Mesendoderm (in vitro differentiated cells): ENCODE measurements around the gene ZNF726.
"Not testable (repeated sequence)": the region's sequence is repeated elsewhere in the genome, so short reads cannot be mapped to it uniquely, and the experiment has no call there.

Experiments used
- DNase-seq: peaks from one replicate; pipeline ENCODE4 v3.0.0; 2013
- H2AK5ac ChIP-seq: 2 replicates; pipeline ENCODE4 v1.6.1; 2013; ENCODE audit warnings: low read length, inconsistent platforms
- H2BK120ac ChIP-seq: 2 replicates; pipeline ENCODE4 v1.6.1; 2013; ENCODE audit warnings: low read depth, mild to moderate bottlenecking, low read length, moderate library complexity, mixed read lengths
- H2BK15ac ChIP-seq: replicated peaks from 2 replicates; pipeline ENCODE4 v1.6.1; 2013; ENCODE audit warnings: low read depth, mild to moderate bottlenecking, moderate library complexity
- H2BK5ac ChIP-seq: 2 replicates; pipeline ENCODE4 v1.6.1; 2013; ENCODE audit warnings: low read length, inconsistent platforms
- H3K18ac ChIP-seq: 2 replicates; pipeline ENCODE4 v1.6.1; 2013; ENCODE audit warnings: mild to moderate bottlenecking, low read length, mixed read lengths
- H3K23ac ChIP-seq: one replicate; pipeline ENCODE4 v1.6.1; 2013; ENCODE audit warnings: low read length
- H3K27ac ChIP-seq: 2 replicates; pipeline ENCODE4 v1.5.1; 2013; ENCODE audit warnings: low read depth, mild to moderate bottlenecking, inconsistent platforms, low read length, moderate library complexity
- H3K27me3 ChIP-seq: 2 replicates; pipeline ENCODE4 v1.6.1; 2013; ENCODE audit warnings: low read length, control low read depth, mild to moderate bottlenecking, inconsistent platforms; ENCODE audit not compliant: insufficient read depth, poor library complexity
- H3K36me3 ChIP-seq: 2 replicates; pipeline ENCODE4 v1.6.1; 2013; ENCODE audit warnings: low read length, inconsistent platforms; ENCODE audit not compliant: control insufficient read depth, insufficient read depth
- H3K4ac ChIP-seq: one replicate; pipeline ENCODE4 v1.6.1; 2013; ENCODE audit warnings: low read depth, mild to moderate bottlenecking, low read length, moderate library complexity
- H3K4me1 ChIP-seq: 2 replicates; pipeline ENCODE4 v1.6.1; 2013; ENCODE audit warnings: low read depth, low read length, inconsistent platforms; ENCODE audit not compliant: control insufficient read depth
- H3K4me2 ChIP-seq: 2 replicates; pipeline ENCODE4 v1.6.1; 2013; ENCODE audit warnings: low read length
- H3K4me3 ChIP-seq: 2 replicates; pipeline ENCODE4 v1.5.1; 2013; ENCODE audit warnings: mild to moderate bottlenecking, low read length
- H3K56ac ChIP-seq: one replicate; pipeline ENCODE4 v1.6.1; 2013; ENCODE audit warnings: low read length
- H3K79me1 ChIP-seq: 2 replicates; pipeline ENCODE4 v1.6.1; 2013; ENCODE audit warnings: low read length, inconsistent platforms
- H3K79me2 ChIP-seq: 2 replicates; pipeline ENCODE4 v1.6.1; 2013; ENCODE audit warnings: mild to moderate bottlenecking, low read length; ENCODE audit not compliant: control insufficient read depth, insufficient read depth
- H3K9ac ChIP-seq: 2 replicates; pipeline ENCODE4 v1.6.1; 2013; ENCODE audit warnings: low read length, inconsistent platforms
- H4K5ac ChIP-seq: one replicate; pipeline ENCODE4 v1.6.1; 2013; ENCODE audit warnings: low read length
- H4K8ac ChIP-seq: one replicate; pipeline ENCODE4 v1.6.1; 2013; ENCODE audit warnings: low read depth, mild to moderate bottlenecking, control low read depth, low read length, moderate library complexity
- WGBS: extraction: QIAGEN DNeasy Blood & Tissue Kit; methylation state at CpG from one replicate; pipeline ENCODE4 v1.1.7; 2013; ENCODE audit warnings: low lambda C conversion rate, missing lambda C conversion rate; ENCODE audit not compliant: insufficient coverage; ENCODE audit errors: extremely low coverage; 5-methylcytosine and 5-hydroxymethylcytosine counted together

ZNF726 gene

GRCh38 chr19:23876756-23877155 lies 37.9 kb upstream of the ZNF726 start:
- not testable (repeated sequence) for H3K4me3 ChIP-seq, H3K79me1 ChIP-seq, H3K56ac ChIP-seq, H2BK120ac ChIP-seq, H3K36me3 ChIP-seq, H3K27me3 ChIP-seq, H4K5ac ChIP-seq, H2AK5ac ChIP-seq, H2BK5ac ChIP-seq, H3K27ac ChIP-seq, DNase-seq, H3K4me2 ChIP-seq, H3K4me1 ChIP-seq, H3K4ac ChIP-seq, H4K8ac ChIP-seq, H3K18ac ChIP-seq, H2BK15ac ChIP-seq, H3K79me2 ChIP-seq, H3K9ac ChIP-seq, H3K23ac ChIP-seq
- WGBS, result no CpG with 5 or more reads among the region's 3 CpGs

- H3K9ac ChIP-seq, result no peak overlapping the region
- WGBS, result no CpG with 5 or more reads among the region's 5 CpGs
- no peak for DNase-seq
Observed at GRCh38 chr19:23882493-23882892, 32.2 kb upstream of the ZNF726 start.

DNA sequence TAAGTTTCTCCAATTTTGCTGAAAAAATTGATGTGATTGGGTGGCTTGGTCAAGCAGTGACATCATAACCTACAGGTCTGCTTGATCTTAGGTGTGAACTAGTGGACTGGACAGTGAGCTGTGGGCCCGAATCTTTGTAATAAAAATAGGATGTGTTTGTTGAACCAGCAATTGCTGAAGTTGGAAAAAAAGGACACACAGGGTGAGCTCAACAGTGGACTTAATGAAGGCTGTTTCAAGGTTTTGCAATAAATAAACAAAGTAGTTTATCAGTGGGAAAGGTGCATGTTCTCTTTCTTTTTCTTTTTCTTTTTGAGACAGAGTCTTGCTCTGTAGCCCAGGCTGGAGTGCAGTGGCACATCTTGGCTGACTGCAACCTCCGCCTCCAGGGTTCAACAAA lies 30.3 kb upstream of the ZNF726 start:
- Histone ChIP-seq H3K9ac (no peak overlapping the region), H3K27ac (no peak overlapping the region), H3K27me3 (no peaks in the 10 kb centered on the region), H2AK5ac (no peak overlapping the region), H3K4ac (no peak overlapping the region), H3K36me3 (no peaks in the 10 kb centered on the region), H3K4me2 (no peak overlapping the region), H4K5ac (no peak overlapping the region), H3K79me2 (no peaks in the 10 kb centered on the region), H2BK15ac (no peak overlapping the region), H3K23ac (no peak overlapping the region), H3K79me1 (no peaks in the 10 kb centered on the region), H3K4me3 (no peak overlapping the region), H3K56ac (no peak overlapping the region), H4K8ac (no peak overlapping the region), H3K18ac (no peak overlapping the region), H2BK5ac (no peak overlapping the region), H3K4me1 (no peaks in the 10 kb centered on the region), H2BK120ac (no peak overlapping the region)
- DNase-seq, result no peak
- WGBS, result no CpG with 5 or more reads among the region's 2 CpGs

More at GRCh38 chr19:23882493-23882892, 32.2 kb upstream of the ZNF726 start:
- Histone ChIP-seq H2BK5ac (no peak overlapping the region), H3K27ac (no peak overlapping the region), H3K23ac (no peak overlapping the region), H4K5ac (no peak overlapping the region), H3K18ac (no peak overlapping the region), H3K56ac (no peak overlapping the region), H4K8ac (no peak overlapping the region), H3K4me1 (no peaks in the 10 kb centered on the region), H3K4me3 (no peak overlapping the region), H3K79me2 (no peaks in the 10 kb centered on the region), H2BK120ac (no peak overlapping the region), H3K36me3 (no peaks in the 10 kb centered on the region), H3K4ac (no peak overlapping the region), H3K79me1 (no peaks in the 10 kb centered on the region), H2BK15ac (no peak overlapping the region), H3K27me3 (no peaks in the 10 kb centered on the region), H3K4me2 (no peak overlapping the region), H2AK5ac (no peak overlapping the region)

GRCh38 chr19:23887642-23888041 lies 27.0 kb upstream of the ZNF726 start:
- Histone ChIP-seq H3K4me1 (no peaks in the 10 kb centered on the region), H4K8ac (no peak overlapping the region), H3K79me2 (no peaks in the 10 kb centered on the region), H3K4ac (no peak overlapping the region), H3K23ac (no peak overlapping the region), H3K9ac (no peak overlapping the region), H4K5ac (no peak overlapping the region), H3K4me3 (no peak overlapping the region), H2BK120ac (no peak overlapping the region), H3K79me1 (no peaks in the 10 kb centered on the region), H3K27me3 (no peaks in the 10 kb centered on the region), H3K27ac (no peak overlapping the region), H3K56ac (no peak overlapping the region), H3K36me3 (no peaks in the 10 kb centered on the region), H2AK5ac (no peak overlapping the region), H2BK15ac (no peak overlapping the region), H3K4me2 (no peak overlapping the region), H2BK5ac (no peak overlapping the region), H3K18ac (no peak overlapping the region)
- WGBS, result no CpG with 5 or more reads among the region's 5 CpGs
- no peak for DNase-seq

DNA sequence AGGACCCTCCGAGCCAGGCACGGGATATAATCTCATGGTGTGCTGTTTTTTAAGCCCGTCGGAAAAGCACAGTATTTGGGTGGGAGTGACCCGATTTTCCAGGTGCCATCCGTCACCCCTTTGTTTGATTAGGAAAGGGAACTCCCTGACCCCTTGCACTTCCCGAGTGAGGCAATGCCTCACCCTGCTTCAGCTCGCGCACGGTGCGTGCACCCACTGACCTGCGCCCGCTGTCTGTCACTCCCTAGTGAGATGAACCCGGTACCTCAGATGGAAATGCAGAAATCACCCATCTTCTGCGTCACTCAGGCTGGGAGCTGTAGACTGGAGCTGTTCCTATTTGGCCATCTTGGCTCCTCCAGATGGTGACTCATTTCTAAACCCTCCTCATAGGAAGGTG lies 18.6 kb upstream of the ZNF726 start:
- not testable (repeated sequence) for H3K79me1 ChIP-seq

DNA sequence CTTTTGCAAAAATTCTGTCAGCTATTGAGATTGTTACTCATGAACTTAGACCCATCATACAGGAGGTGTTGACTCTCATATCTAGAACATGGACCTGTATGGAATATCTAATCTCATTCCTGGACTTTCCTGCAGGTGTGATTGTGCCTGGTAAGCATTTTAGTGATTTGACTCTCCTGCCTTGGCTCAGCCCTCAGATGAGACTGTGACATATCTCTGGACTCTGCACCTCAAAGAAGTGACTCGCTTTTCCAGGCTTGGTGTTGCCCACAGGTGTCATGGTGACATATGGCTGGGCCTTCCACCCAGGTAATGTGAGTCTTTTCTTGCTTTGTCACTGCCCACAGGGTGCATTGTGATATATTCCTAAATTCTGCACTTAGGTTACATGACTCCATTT lies 17.8 kb upstream of the ZNF726 start:
- Histone ChIP-seq H3K4me3 (no peak overlapping the region), H2AK5ac (no peak overlapping the region), H3K79me1 (no peaks in the 10 kb centered on the region), H3K27ac (no peak overlapping the region), H2BK5ac (no peak overlapping the region), H4K8ac (no peak overlapping the region), H3K4me1 (no peaks in the 10 kb centered on the region), H4K5ac (no peak overlapping the region), H3K36me3 (no peaks in the 10 kb centered on the region), H3K56ac (no peak overlapping the region), H2BK15ac (no peak overlapping the region), H3K79me2 (no peaks in the 10 kb centered on the region), H3K4ac (no peak overlapping the region), H3K18ac (no peak overlapping the region), H3K23ac (no peak overlapping the region), H3K27me3 (no peaks in the 10 kb centered on the region), H2BK120ac (no peak overlapping the region), H3K9ac (no peak overlapping the region), H3K4me2 (no peak overlapping the region)
- WGBS, result no CpG with 5 or more reads among the region's 1 CpG
- no peak for DNase-seq

More for the DNA sequence above, 18.6 kb upstream of the ZNF726 start:
- no CpG with 5 or more reads among the region's 15 CpGs for WGBS
- not testable (repeated sequence) for H3K27ac ChIP-seq, H2AK5ac ChIP-seq, H3K23ac ChIP-seq, H3K4me3 ChIP-seq, H3K79me2 ChIP-seq, H3K4ac ChIP-seq, H3K36me3 ChIP-seq, H3K4me1 ChIP-seq, H4K8ac ChIP-seq, H3K9ac ChIP-seq, H4K5ac ChIP-seq, H2BK15ac ChIP-seq, H3K27me3 ChIP-seq, H2BK5ac ChIP-seq, H2BK120ac ChIP-seq, DNase-seq, H3K4me2 ChIP-seq, H3K18ac ChIP-seq, H3K56ac ChIP-seq
